Testis (tissue), 3 donors: ENCODE data around the gene DLX3. TPM values are rescaled to one million over a fixed set of nuclear protein-coding genes. Genes with fewer than 3 reads are reported as not detected.

Source experiments
- DNase-seq: peaks from one replicate; pipeline ENCODE4 v3.0.0-alpha.2; 2019
- H3K27ac ChIP-seq, 2 donors: fragments of 200-600 bp; sonication (generic); one replicate each; pipeline ENCODE4 v1.5.1; 2019
- H3K27me3 ChIP-seq: fragments of 200-600 bp; sonication (generic); one replicate; pipeline ENCODE4 v1.5.1; 2019
- H3K36me3 ChIP-seq: fragments of 200-600 bp; sonication (generic); one replicate; pipeline ENCODE4 v1.5.1; 2017; ENCODE audit warnings: low read depth; ENCODE audit errors: missing control alignments
- H3K4me1 ChIP-seq: fragments of 200-600 bp; sonication (generic); one replicate; pipeline ENCODE4 v1.5.1; 2019
- H3K4me3 ChIP-seq, 2 donors: fragments of 200-600 bp; sonication (generic); one replicate each; pipeline ENCODE4 v1.5.1; 2017 to 2019
- H3K9me3 ChIP-seq: fragments of 200-600 bp; sonication (generic); one replicate; pipeline ENCODE4 v1.5.1; 2017
- CTCF ChIP-seq, 3 experiments: fragments of 450-650 bp in 2 of 3; fragments of 200-600 bp in 1 of 3; sonication (generic) in 1 of 3; IDR thresholded peaks; one replicate each; pipeline ENCODE4 v1.5.1; 2016 to 2019; ENCODE audit warnings: antibody characterized with exemption in 3 of 3, mild to moderate bottlenecking in 2 of 3, moderate library complexity in 1 of 3
- POLR2A ChIP-seq: fragments of 450-650 bp; IDR thresholded peaks from one replicate; pipeline ENCODE4 v1.6.1; 2017; ENCODE audit warnings: antibody characterized with exemption, mild to moderate bottlenecking, moderate library complexity
- WGBS, 2 donors: methylation state at CpG; one replicate each; pipeline ENCODE4 v1.1.5; 2018; 5-methylcytosine and 5-hydroxymethylcytosine counted together
- intact Hi-C: fragments of 100-400 bp; cut with DNase I; formaldehyde crosslinking; loops from one replicate; pipeline ENCODE4 v1.15.1; 2023; ENCODE audit warnings: low total_unique reads
- polyA plus RNA-seq: library from polyadenylated mRNA; stranded (reverse); fragments of 350-450 nt; fragmentation: Illumina TruSeq; extraction: RNeasy Lipid Tissue Mini Kit (QIAGEN cat#74804); gene quantifications from one replicate; pipeline ENCODE4 v1.2.3, GENCODE V29; 2014; ENCODE audit warnings: low read depth, low replicate concordance; ENCODE audit not compliant: insufficient read depth
- total RNA-seq, 2 donors: library from RNA; depleted of rRNA; stranded (reverse); fragments of >200 nt; gene quantifications; one replicate each; pipeline ENCODE4 v1.2.3, GENCODE V29; 2016

Gene DLX3
- total and polyA plus RNA-seq, 3 donors from 2014 or later, result 1.0 to 1.5 (median 1.4) TPM

- intact Hi-C loops, result no loop called here
These were observed 19.6 kb upstream of the DLX3 start for GRCh38 chr17:50014471-50015088.

GRCh38 chr17:50013079-50013478, 18.1 kb upstream of the DLX3 start:
- Histone ChIP-seq H3K27ac (no peak overlapping the region), H3K36me3 (no peaks in the 10 kb centered on the region), H3K27me3 (no peaks in the 10 kb centered on the region), H3K4me3 (no peak overlapping the region), H3K4me1 (no peaks in the 10 kb centered on the region), H3K9me3 (no peaks in the 10 kb centered on the region)
- DNase-seq, result no peak
- TF ChIP-seq POLR2A (no peak), CTCF (IDR thresholded peaks at IDR 0.05) (no peak)
- 87 to 92% methylated on average over 2 of the region's 2 CpGs for WGBS, 2 donors
- intact Hi-C loops, result no loop called here

More at GRCh38 chr17:50014471-50015088, 19.6 kb upstream of the DLX3 start:
- Histone ChIP-seq H3K9me3 (no peaks in the 10 kb centered on the region), H3K4me1 (no peaks in the 10 kb centered on the region), H3K27me3 (no peaks in the 10 kb centered on the region), H3K36me3 (no peaks in the 10 kb centered on the region), H3K4me3 (no peak overlapping the region), H3K27ac (no peak overlapping the region)
- 52 to 57% methylated on average over 1 of the region's 1 CpG for WGBS, 2 donors
- no peak for DNase-seq
- TF ChIP-seq POLR2A, result no peak
- TF ChIP-seq CTCF (IDR thresholded peaks at IDR 0.05), result no peak

- 56 to 87% methylated on average over 2 of the region's 2 CpGs for WGBS, 2 donors
- Histone ChIP-seq H3K4me1 (no peaks in the 10 kb centered on the region), H3K9me3 (no peaks in the 10 kb centered on the region), H3K36me3 (no peaks in the 10 kb centered on the region), H3K27ac (no peak overlapping the region), H3K4me3 (no peak overlapping the region), H3K27me3 (no peaks in the 10 kb centered on the region)
- no peak for TF ChIP-seq CTCF (IDR thresholded peaks at IDR 0.05)
- no peak for TF ChIP-seq POLR2A
- intact Hi-C loops, result no loop called here
- no peak for DNase-seq
These were observed 14.3 kb upstream of the DLX3 start for GRCh38 chr17:50009282-50009681.

GRCh38 chr17:50003911-50004310, 8.9 kb upstream of the DLX3 start:
- no peak for TF ChIP-seq CTCF (IDR thresholded peaks at IDR 0.05)
- no peak for TF ChIP-seq POLR2A
- intact Hi-C loops, result no loop called here
- H3K4me1 ChIP-seq, result no peaks in the 10 kb centered on the region
- no peak overlapping the region for H3K4me3 ChIP-seq
- H3K27ac ChIP-seq, result no peak overlapping the region
- DNase-seq, result no peak
- 79 to 80% methylated on average over 4 of the region's 4 CpGs for WGBS, 2 donors
- no peaks in the 10 kb centered on the region for H3K27me3 ChIP-seq
- no peaks in the 10 kb centered on the region for H3K9me3 ChIP-seq
- no peaks in the 10 kb centered on the region for H3K36me3 ChIP-seq
